ENCODE data around the gene MPPED1.

MPPED1 gene

DNA sequence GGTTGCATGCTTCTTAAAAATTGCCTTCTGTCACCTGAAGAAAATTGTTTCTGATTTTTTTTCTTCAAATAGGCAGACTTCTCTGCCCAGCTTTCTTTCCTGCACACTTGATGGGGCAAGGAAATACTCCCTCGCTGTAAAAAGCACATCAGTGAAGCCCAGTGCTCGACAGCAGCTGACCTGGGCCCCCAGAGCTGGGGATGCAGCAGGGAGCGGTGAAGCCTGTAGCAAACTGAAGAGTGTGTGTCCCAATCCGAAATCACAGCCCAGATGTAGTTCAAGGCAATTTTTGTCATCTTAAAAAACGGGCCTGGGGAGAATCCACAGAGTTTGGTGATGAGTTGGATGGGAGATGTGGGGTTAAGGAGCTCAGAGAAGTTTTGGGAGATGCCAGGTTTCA, 27.0 kb upstream of the MPPED1 start:
- TF ChIP-seq, protein P1, sequence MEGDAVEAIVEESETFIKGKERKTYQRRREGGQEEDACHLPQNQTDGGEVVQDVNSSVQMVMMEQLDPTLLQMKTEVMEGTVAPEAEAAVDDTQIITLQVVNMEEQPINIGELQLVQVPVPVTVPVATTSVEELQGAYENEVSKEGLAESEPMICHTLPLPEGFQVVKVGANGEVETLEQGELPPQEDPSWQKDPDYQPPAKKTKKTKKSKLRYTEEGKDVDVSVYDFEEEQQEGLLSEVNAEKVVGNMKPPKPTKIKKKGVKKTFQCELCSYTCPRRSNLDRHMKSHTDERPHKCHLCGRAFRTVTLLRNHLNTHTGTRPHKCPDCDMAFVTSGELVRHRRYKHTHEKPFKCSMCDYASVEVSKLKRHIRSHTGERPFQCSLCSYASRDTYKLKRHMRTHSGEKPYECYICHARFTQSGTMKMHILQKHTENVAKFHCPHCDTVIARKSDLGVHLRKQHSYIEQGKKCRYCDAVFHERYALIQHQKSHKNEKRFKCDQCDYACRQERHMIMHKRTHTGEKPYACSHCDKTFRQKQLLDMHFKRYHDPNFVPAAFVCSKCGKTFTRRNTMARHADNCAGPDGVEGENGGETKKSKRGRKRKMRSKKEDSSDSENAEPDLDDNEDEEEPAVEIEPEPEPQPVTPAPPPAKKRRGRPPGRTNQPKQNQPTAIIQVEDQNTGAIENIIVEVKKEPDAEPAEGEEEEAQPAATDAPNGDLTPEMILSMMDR (IDR thresholded peaks at IDR 0.05), result no peak
- DNase-seq, result no peak
- no peaks in the 10 kb centered on the region for H3K36me3 Mint-ChIP-seq (ENCODE audit: low read depth)
- H3K4me3 Mint-ChIP-seq, result no peak overlapping the region
- no peak overlapping the region for H3K27ac Mint-ChIP-seq
- peaks cover 8% of the 10 kb centered on the region for H3K9me3 Mint-ChIP-seq
- H3K27me3 Mint-ChIP-seq (ENCODE audit: low read depth, poor library complexity), result peaks cover 83% of the 10 kb centered on the region
- peaks cover 4% of the 10 kb centered on the region for H3K4me1 Mint-ChIP-seq

GRCh38 chr22:43385770-43386641, 25.8 kb upstream of the MPPED1 start:
- TF ChIP-seq, protein P1 (IDR thresholded peaks at IDR 0.05), result peak; percentile 90
- peaks cover 79% of the 10 kb centered on the region for H3K27me3 Mint-ChIP-seq (ENCODE audit: low read depth, poor library complexity)
- peak; percentile 86 for DNase-seq

GRCh38 chr22:43387815-43388214, 24.0 kb upstream of the MPPED1 start:
- Mint-ChIP-seq H3K27me3 (ENCODE audit: low read depth, poor library complexity) (peaks cover 62% of the 10 kb centered on the region), H3K27ac (no peak overlapping the region), H3K9me3 (no peaks in the 10 kb centered on the region), H3K36me3 (ENCODE audit: low read depth) (no peaks in the 10 kb centered on the region), H3K4me1 (peaks cover 9% of the 10 kb centered on the region), H3K4me3 (no peak overlapping the region)
- no peak for DNase-seq
- TF ChIP-seq, protein P1 (IDR thresholded peaks at IDR 0.05), result no peak

More at GRCh38 chr22:43385770-43386641, 25.8 kb upstream of the MPPED1 start:
- Mint-ChIP-seq H3K36me3 (ENCODE audit: low read depth) (no peaks in the 10 kb centered on the region), H3K4me1 (peaks cover 4% of the 10 kb centered on the region), H3K4me3 (no peak overlapping the region), H3K9me3 (peaks cover 8% of the 10 kb centered on the region), H3K27ac (no peak overlapping the region)

GRCh38 chr22:43388420-43388851, 23.4 kb upstream of the MPPED1 start:
- Mint-ChIP-seq H3K36me3 (ENCODE audit: low read depth) (no peaks in the 10 kb centered on the region), H3K4me1 (peaks cover 15% of the 10 kb centered on the region), H3K9me3 (no peaks in the 10 kb centered on the region), H3K27ac (no peak overlapping the region), H3K27me3 (ENCODE audit: low read depth, poor library complexity) (peaks cover 59% of the 10 kb centered on the region), H3K4me3 (no peak overlapping the region)
- peak; percentile 93 for DNase-seq
- TF ChIP-seq, protein P1 (IDR thresholded peaks at IDR 0.05), result peak; percentile 100

GRCh38 chr22:43389227-43389836, 22.5 kb upstream of the MPPED1 start:
- H3K4me1 Mint-ChIP-seq, result peaks cover 20% of the 10 kb centered on the region
- DNase-seq, result no peak
- no peaks in the 10 kb centered on the region for H3K9me3 Mint-ChIP-seq
- H3K27me3 Mint-ChIP-seq (ENCODE audit: low read depth, poor library complexity), result peaks cover 56% of the 10 kb centered on the region
- no peak overlapping the region for H3K4me3 Mint-ChIP-seq
- TF ChIP-seq, protein P1 (IDR thresholded peaks at IDR 0.05), result no peak
- H3K27ac Mint-ChIP-seq, result no peak overlapping the region
- no peaks in the 10 kb centered on the region for H3K36me3 Mint-ChIP-seq (ENCODE audit: low read depth)
